Endothelial cell of umbilical vein (primary cell): ENCODE results near the gene IP6K3. TPM values are rescaled to one million over a fixed set of nuclear protein-coding genes. Genes with fewer than 3 reads are reported as not detected.

Experiments used
- BruUV-seq: library from RNA; stranded (reverse); fragments of 400-500 nt; replicated peaks from 2 replicates; lab custom pipeline; 2021; lab: Mats Ljungman, UMichigan
- CTCF ChIA-PET: fragments of 300-600, 350-600 bp; sonication (Branson Sonifier 250); formaldehyde crosslinking; loops from one replicate; lab custom pipeline; 2021; ENCODE audit warnings: antibody characterized with exemption, inconsistent platforms; lab: Charles Lee
- POLR2A ChIA-PET: fragments of 300-600, 350-600 bp; sonication (Branson Sonifier 250); formaldehyde crosslinking; loops from one replicate; lab custom pipeline; 2021; ENCODE audit warnings: antibody characterized with exemption, inconsistent platforms; lab: Charles Lee
- DNase-seq: peaks from one replicate; pipeline ENCODE4 v3.0.0-alpha.2; 2011; ENCODE audit warnings: low read depth, low spot score
- FAIRE-seq: peaks from 2 replicates; lab custom pipeline; 2011; peaks lifted over from hg19 to GRCh38; lab: Jason Lieb, UNC
- H2AFZ ChIP-seq: 2 replicates; pipeline ENCODE4 v1.6.0; 2012; ENCODE audit warnings: low read depth, low read length, control low read depth, inconsistent platforms
- H3K27ac ChIP-seq: 2 replicates; pipeline ENCODE4 v1.5.1; 2011; ENCODE audit warnings: low read depth, mild to moderate bottlenecking, control low read depth, low read length, moderate library complexity; ENCODE audit not compliant: insufficient read depth
- H3K27me3 ChIP-seq, 2 experiments: 2 replicates each; pipeline versions ENCODE4 v1.6.0 to v1.6.1; 2011; ENCODE audit warnings: low read length in 2 of 2, mixed read lengths in 1 of 2; ENCODE audit not compliant: control insufficient read depth in 2 of 2, insufficient read depth in 2 of 2
- H3K36me3 ChIP-seq, 2 experiments: 2 replicates in 1 of 2; 3 replicates in 1 of 2; pipeline ENCODE4 v1.5.1; 2011; ENCODE audit warnings: low read length in 2 of 2, mild to moderate bottlenecking in 1 of 2, moderate library complexity in 1 of 2; ENCODE audit not compliant: control insufficient read depth in 2 of 2, insufficient read depth in 2 of 2; ENCODE audit errors: extremely low read depth in 1 of 2
- H3K4me1 ChIP-seq: 3 replicates; pipeline ENCODE4 v1.5.1; 2011; ENCODE audit warnings: mild to moderate bottlenecking, low read length; ENCODE audit not compliant: control insufficient read depth, insufficient read depth; ENCODE audit errors: extremely low read depth
- H3K4me2 ChIP-seq: 2 replicates; pipeline ENCODE4 v1.6.1; 2011; ENCODE audit warnings: low read length, control low read depth, mixed read lengths; ENCODE audit not compliant: insufficient read depth
- H3K4me3 ChIP-seq, 3 experiments: fragments of 200-600 bp in 1 of 3; sonication (generic), shearing (Covaris generic) in 1 of 3; replicated peaks in 1 of 3; 2 replicates each; pipeline ENCODE4 v1.5.1; 2011 to 2016; ENCODE audit warnings: control low read depth in 3 of 3, low read length in 3 of 3, mild to moderate bottlenecking in 2 of 3, inconsistent platforms in 1 of 3, low read depth in 1 of 3, moderate library complexity in 1 of 3; ENCODE audit not compliant: insufficient read depth in 1 of 3
- H3K79me2 ChIP-seq: 2 replicates; pipeline ENCODE4 v1.6.0; 2012; ENCODE audit warnings: low read length, inconsistent platforms; ENCODE audit not compliant: control insufficient read depth, insufficient read depth
- H3K9ac ChIP-seq: replicated peaks from 2 replicates; pipeline ENCODE3; 2011; ENCODE audit warnings: low read length, control low read depth; ENCODE audit not compliant: insufficient read depth; ENCODE audit errors: extremely low read depth
- H3K9me1 ChIP-seq: replicated peaks from 3 replicates; pipeline ENCODE4 v1.6.0; 2011; ENCODE audit warnings: mild to moderate bottlenecking, low read length; ENCODE audit not compliant: control insufficient read depth, insufficient read depth; ENCODE audit errors: extremely low read depth
- H3K9me3 ChIP-seq: replicated peaks from 2 replicates; pipeline ENCODE4 v1.5.1; 2012; ENCODE audit warnings: low read length, inconsistent platforms; ENCODE audit not compliant: control insufficient read depth, insufficient read depth
- H4K20me1 ChIP-seq: replicated peaks from 2 replicates; pipeline ENCODE3; 2011; ENCODE audit warnings: mild to moderate bottlenecking, low read length; ENCODE audit not compliant: control insufficient read depth, insufficient read depth; ENCODE audit errors: extremely low read depth
- FOS ChIP-seq: IDR thresholded peaks from 2 replicates; pipeline ENCODE4 v1.6.1; 2011; ENCODE audit warnings: mild to moderate bottlenecking, low read length, moderate library complexity, borderline replicate concordance; ENCODE audit not compliant: insufficient read depth
- GATA2 ChIP-seq: IDR thresholded peaks from 2 replicates; pipeline ENCODE4 v1.7.0; 2011; ENCODE audit warnings: low read depth, mild to moderate bottlenecking, moderate library complexity, mixed read lengths, low read length; ENCODE audit not compliant: insufficient read length, insufficient read depth
- MYC ChIP-seq: IDR thresholded peaks from one replicate; pipeline ENCODE4 v1.6.1; 2011; ENCODE audit warnings: mild to moderate bottlenecking, low read depth, low read length
- POLR2AphosphoS5 ChIP-seq: IDR thresholded peaks from 2 replicates; pipeline ENCODE4 v1.6.1; 2012; ENCODE audit warnings: low read depth, mild to moderate bottlenecking, control low read depth, low read length, moderate library complexity; ENCODE audit not compliant: insufficient read depth
- dilution Hi-C: fragments of 300-500 bp; cut with MboI; formaldehyde crosslinking; loops from one replicate; pipeline ENCODE4 v1.15.0; 2019; ENCODE audit warnings: low sequenced_read_pairs; ENCODE audit not compliant: extremely low pct_ligation_motif_present
- intact Hi-C: fragments of 100-400 bp; cut with micrococcal nuclease; formaldehyde crosslinking; loops from one replicate; pipeline ENCODE4 v1.10.0; 2022
- polyA plus RNA-seq, 4 experiments: library from polyadenylated mRNA; depleted of rRNA in 3 of 4; stranded (reverse) in 3 of 4; unstranded in 1 of 4; fragments of >200 nt; gene quantifications; 2 replicates each; pipeline versions ENCODE4 v1.2.1 to v1.2.3, GENCODE V29; 2011 to 2012; ENCODE audit warnings: missing spikeins in 1 of 4
- total RNA-seq: library from RNA; stranded (reverse); gene quantifications from 2 replicates; pipeline ENCODE4 v1.2.3, GENCODE V29; 2021

Gene IP6K3
- total and polyA plus RNA-seq, 2 donors (not counting 3 experiments of a cell fraction or from before 2014, with no cell fraction given), result not detected

- peak; percentile 62 for DNase-seq
- FAIRE-seq, result peak; percentile 92
- dilution Hi-C loops (no loop called here), intact Hi-C loops (no loop called here)
- Histone ChIP-seq H3K4me1 (peaks cover 45% of the 10 kb centered on the region), H3K27ac (peak overlapping the region; percentile 64), H3K9me3 (no peaks in the 10 kb centered on the region), H3K27me3 (no peaks in the 10 kb centered on the region), H4K20me1 (no peaks in the 10 kb centered on the region), H2AFZ (no peak overlapping the region), H3K79me2 (no peaks in the 10 kb centered on the region), H3K36me3 (peaks cover 15 to 31% of the 10 kb centered on the region in 2 experiments), H3K9ac (peak overlapping the region; percentile 25), H3K9me1 (no peaks in the 10 kb centered on the region), H3K4me3 (no peak overlapping the region), H3K4me2 (peak overlapping the region; percentile 25)
- ChIA-PET CTCF (interaction anchor here (0.9 to 9.0 kb wide), 31 partner anchors 8 to 391 kb away, joined by 3 to 286 read pairs (median 6); partner anchors contain the start of genes IP6K3, LEMD2 and UQCC2), POLR2A (interaction anchor here (1.2 to 4.7 kb wide), 3 partner anchors 9 to 61 kb away, joined by 3 to 25 read pairs (median 22); partner anchors contain the start of genes LEMD2 and UQCC2)
- peak; percentile 35 for TF ChIP-seq FOS
- peak; percentile 42 for TF ChIP-seq POLR2AphosphoS5
- no peak for TF ChIP-seq MYC
- peak; percentile 52 for TF ChIP-seq GATA2
- BruUV-seq, result no TSS peak
Measured at GRCh38 chr6:33772082-33772830, 25.6 kb upstream of the IP6K3 start.
